Stimulated activated naive B cell treated with anti-CD40 and anti-IgM and Interleukin-4, amounts not matched to agents 10 μg/mL and 1 μg/mL and 100 μg/mL, for 72 hours (primary cell): ENCODE results near the gene MUC5AC.
"Not testable (repeated sequence)": the region's sequence is repeated elsewhere in the genome, so short reads cannot be mapped to it uniquely, and the experiment has no call there.

Experiments used
- ATAC-seq, 2 donors: fragments of 150-1000 bp; cut with Tn5 transposase; replicated peaks; 2 replicates each; pipeline ENCODE4 v1.10.0; 2021; ENCODE audit warnings: moderate library complexity in 1 of 2
- DNase-seq: peaks from one replicate; pipeline ENCODE4 v3.0.0; 2021
- H3K27ac Mint-ChIP-seq: one replicate; pipeline ENCODE4 v1.8.0; 2022; ENCODE audit warnings: mild to moderate bottlenecking, mixed read lengths
- H3K27me3 Mint-ChIP-seq, 2 donors: one replicate each; pipeline ENCODE4 v1.8.0; 2022; ENCODE audit warnings: mixed read lengths in 2 of 2
- H3K36me3 Mint-ChIP-seq, 2 donors: one replicate each; pipeline ENCODE4 v1.8.0; 2022; ENCODE audit warnings: mixed read lengths in 2 of 2, mild to moderate bottlenecking in 1 of 2
- H3K4me1 Mint-ChIP-seq, 2 donors: one replicate each; pipeline ENCODE4 v1.8.0; 2022; ENCODE audit warnings: mixed read lengths in 2 of 2, mild to moderate bottlenecking in 1 of 2
- H3K4me3 Mint-ChIP-seq, 2 donors: one replicate each; pipeline ENCODE4 v1.8.0; 2022; ENCODE audit warnings: mild to moderate bottlenecking in 2 of 2, mixed read lengths in 2 of 2, moderate library complexity in 1 of 2
- H3K9me3 Mint-ChIP-seq, 2 donors: one replicate each; pipeline ENCODE4 v1.8.0; 2022; ENCODE audit warnings: mixed read lengths in 2 of 2, mild to moderate bottlenecking in 1 of 2

Gene MUC5AC

DNA sequence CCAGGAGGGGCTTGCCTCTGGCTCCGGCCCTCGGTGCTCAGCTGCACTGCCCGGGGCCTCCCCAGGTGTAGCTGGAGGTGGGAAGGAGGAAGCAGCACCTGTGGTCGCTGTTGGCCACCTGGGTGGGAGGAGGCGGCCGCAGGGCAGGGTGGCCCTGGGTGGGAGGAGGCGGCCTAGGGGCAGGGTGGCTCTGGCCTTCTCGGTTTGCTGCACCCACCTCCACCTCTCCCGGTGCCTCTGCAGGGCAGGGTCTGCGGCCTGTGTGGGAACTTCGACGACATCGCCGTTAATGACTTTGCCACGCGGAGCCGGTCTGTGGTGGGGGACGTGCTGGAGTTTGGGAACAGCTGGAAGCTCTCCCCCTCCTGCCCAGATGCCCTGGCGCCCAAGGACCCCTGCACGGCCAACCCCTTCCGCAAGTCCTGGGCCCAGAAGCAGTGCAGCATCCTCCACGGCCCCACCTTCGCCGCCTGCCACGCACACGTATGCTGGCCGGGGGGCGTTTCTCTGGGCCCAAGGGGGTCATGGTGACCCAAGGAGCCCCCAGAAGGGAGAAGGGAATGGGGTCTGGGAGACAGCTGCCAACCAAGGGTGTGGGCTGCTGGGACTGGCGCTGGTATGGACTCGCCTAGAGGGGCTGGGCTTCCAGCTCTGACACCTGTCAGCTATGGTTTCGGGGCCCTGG is 20.6 kb downstream of the MUC5AC start:
- peaks cover 0 to 2% of the 10 kb centered on the region in 2 donors for H3K4me1 Mint-ChIP-seq
- DNase-seq (no peak), ATAC-seq (no peak)
- peaks cover 0 to 6% of the 10 kb centered on the region in 2 donors for H3K27me3 Mint-ChIP-seq
- no peak overlapping the region for H3K27ac Mint-ChIP-seq
- peaks cover 4% of the 10 kb centered on the region in 2 donors for H3K9me3 Mint-ChIP-seq
- no peaks in the 10 kb centered on the region for H3K36me3 Mint-ChIP-seq
- H3K4me3 Mint-ChIP-seq: no peak overlapping the region

DNA sequence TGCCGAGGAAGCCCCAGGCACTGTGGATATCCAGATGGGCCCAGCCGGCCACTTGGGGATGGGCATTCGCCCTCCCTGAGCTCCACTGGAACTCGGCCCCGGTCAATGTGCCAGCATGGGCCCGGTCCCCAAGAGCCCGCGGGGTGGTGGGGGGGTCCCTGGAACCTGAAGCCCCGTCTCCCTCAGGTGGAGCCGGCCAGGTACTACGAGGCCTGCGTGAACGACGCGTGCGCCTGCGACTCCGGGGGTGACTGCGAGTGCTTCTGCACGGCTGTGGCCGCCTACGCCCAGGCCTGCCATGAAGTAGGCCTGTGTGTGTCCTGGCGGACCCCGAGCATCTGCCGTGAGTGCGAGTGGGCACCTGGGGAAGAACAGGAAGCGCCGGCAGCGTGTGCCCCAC is 21.2 kb downstream of the MUC5AC start:
- Mint-ChIP-seq H3K4me3 (no peak overlapping the region), H3K4me1 (peaks cover 0 to 2% of the 10 kb centered on the region in 2 donors), H3K27me3 (peaks cover 0 to 6% of the 10 kb centered on the region in 2 donors), H3K27ac (no peak overlapping the region), H3K36me3 (no peaks in the 10 kb centered on the region), H3K9me3 (peaks cover 4% of the 10 kb centered on the region in 2 donors)
- DNase-seq: no peak
- ATAC-seq: no peak

GRCh38 chr11:1179641-1180040 is 21.9 kb downstream of the MUC5AC start:
- Mint-ChIP-seq H3K4me1 (peaks cover 0 to 2% of the 10 kb centered on the region in 2 donors), H3K27ac (no peak overlapping the region), H3K9me3 (peaks cover 4% of the 10 kb centered on the region in 2 donors), H3K36me3 (no peaks in the 10 kb centered on the region), H3K27me3 (peaks cover 0 to 6% of the 10 kb centered on the region in 2 donors), H3K4me3 (no peak overlapping the region)
- DNase-seq (no peak), ATAC-seq (no peak)

- Mint-ChIP-seq H3K4me1 (peaks cover 0 to 2% of the 10 kb centered on the region in 2 donors), H3K27ac (no peak overlapping the region), H3K9me3 (peaks cover 4% of the 10 kb centered on the region in 2 donors), H3K27me3 (peaks cover 0 to 6% of the 10 kb centered on the region in 2 donors), H3K4me3 (no peak overlapping the region), H3K36me3 (no peaks in the 10 kb centered on the region)
- ATAC-seq: no peak
- DNase-seq: no peak
Measured at GRCh38 chr11:1180171-1180570, 22.4 kb downstream of the MUC5AC start.

- Mint-ChIP-seq H3K4me3 (no peak overlapping the region), H3K4me1 (no peaks in the 10 kb centered on the region), H3K27ac (no peak overlapping the region), H3K27me3 (peaks cover 0 to 6% of the 10 kb centered on the region in 2 donors), H3K9me3 (no peaks in the 10 kb centered on the region), H3K36me3 (no peaks in the 10 kb centered on the region)
- DNase-seq (no peak), ATAC-seq (no peak)
Measured at GRCh38 chr11:1180947-1181391, 23.2 kb downstream of the MUC5AC start.

- Mint-ChIP-seq H3K9me3 (no peaks in the 10 kb centered on the region), H3K4me1 (no peaks in the 10 kb centered on the region), H3K27ac (no peak overlapping the region), H3K4me3 (no peak overlapping the region), H3K27me3 (peaks cover 0 to 6% of the 10 kb centered on the region in 2 donors), H3K36me3 (no peaks in the 10 kb centered on the region)
- no peak for ATAC-seq
- DNase-seq: no peak
Measured at GRCh38 chr11:1181420-1181819, 23.7 kb downstream of the MUC5AC start.

- Mint-ChIP-seq H3K36me3 (no peaks in the 10 kb centered on the region), H3K4me1 (no peaks in the 10 kb centered on the region), H3K27me3 (peaks cover 0 to 6% of the 10 kb centered on the region in 2 donors), H3K9me3 (no peaks in the 10 kb centered on the region), H3K4me3 (no peak overlapping the region), H3K27ac (no peak overlapping the region)
- peak in 1 of 2 donors; percentile 16 for ATAC-seq
- DNase-seq: no peak
Measured at GRCh38 chr11:1181853-1182535, 24.2 kb downstream of the MUC5AC start.

GRCh38 chr11:1184139-1184538 is 26.4 kb downstream of the MUC5AC start:
- not testable (repeated sequence) for H3K9me3 Mint-ChIP-seq, H3K4me1 Mint-ChIP-seq

GRCh38 chr11:1188451-1189130 is 30.8 kb downstream of the MUC5AC start:
- not testable (repeated sequence) for H3K4me3 Mint-ChIP-seq, ATAC-seq, H3K27me3 Mint-ChIP-seq, H3K4me1 Mint-ChIP-seq, DNase-seq, H3K36me3 Mint-ChIP-seq, H3K9me3 Mint-ChIP-seq, H3K27ac Mint-ChIP-seq

More at GRCh38 chr11:1184139-1184538, 26.4 kb downstream of the MUC5AC start:
- DNase-seq, H3K36me3 Mint-ChIP-seq, ATAC-seq, H3K4me3 Mint-ChIP-seq, H3K27me3 Mint-ChIP-seq, H3K27ac Mint-ChIP-seq: not testable (repeated sequence)

DNA sequence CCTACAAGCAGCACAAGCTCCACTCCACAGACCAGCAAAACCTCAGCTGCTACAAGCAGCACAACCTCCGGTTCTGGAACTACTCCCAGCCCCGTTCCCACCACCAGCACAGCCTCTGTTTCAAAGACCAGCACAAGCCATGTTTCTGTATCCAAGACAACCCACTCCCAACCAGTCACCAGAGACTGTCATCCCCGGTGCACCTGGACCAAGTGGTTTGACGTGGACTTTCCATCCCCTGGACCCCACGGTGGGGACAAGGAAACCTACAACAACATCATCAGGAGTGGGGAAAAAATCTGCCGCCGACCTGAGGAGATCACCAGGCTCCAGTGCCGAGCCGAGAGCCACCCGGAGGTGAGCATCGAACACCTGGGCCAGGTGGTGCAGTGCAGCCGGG is 32.1 kb downstream of the MUC5AC start:
- H3K4me3 Mint-ChIP-seq, H3K27ac Mint-ChIP-seq, H3K9me3 Mint-ChIP-seq, H3K36me3 Mint-ChIP-seq, H3K27me3 Mint-ChIP-seq, ATAC-seq, H3K4me1 Mint-ChIP-seq, DNase-seq: not testable (repeated sequence)

GRCh38 chr11:1191786-1192470 is 34.2 kb downstream of the MUC5AC start:
- not testable (repeated sequence) for DNase-seq, ATAC-seq, H3K4me3 Mint-ChIP-seq, H3K27ac Mint-ChIP-seq, H3K9me3 Mint-ChIP-seq, H3K4me1 Mint-ChIP-seq, H3K27me3 Mint-ChIP-seq, H3K36me3 Mint-ChIP-seq

GRCh38 chr11:1192741-1193325 is 35.1 kb downstream of the MUC5AC start:
- peaks cover 3 to 5% of the 10 kb centered on the region in 2 donors for H3K27me3 Mint-ChIP-seq
- no peaks in the 10 kb centered on the region for H3K9me3 Mint-ChIP-seq
- DNase-seq (no peak), ATAC-seq (no peak)
- H3K4me3 Mint-ChIP-seq: no peak overlapping the region
- H3K27ac Mint-ChIP-seq: no peak overlapping the region
- H3K36me3 Mint-ChIP-seq: no peaks in the 10 kb centered on the region
- H3K4me1 Mint-ChIP-seq: no peaks in the 10 kb centered on the region

- Mint-ChIP-seq H3K27me3 (peaks cover 3 to 5% of the 10 kb centered on the region in 2 donors), H3K36me3 (no peaks in the 10 kb centered on the region), H3K27ac (no peak overlapping the region), H3K9me3 (no peaks in the 10 kb centered on the region), H3K4me3 (no peak overlapping the region), H3K4me1 (no peaks in the 10 kb centered on the region)
- no peak for DNase-seq
- ATAC-seq: no peak
Measured at GRCh38 chr11:1193326-1194230, 35.8 kb downstream of the MUC5AC start.
